ENCODE data around the gene MAPK8IP2.

MAPK8IP2 gene

GRCh38 chr22:50584106-50585096 is 16.2 kb upstream of the MAPK8IP2 start:
- Histone ChIP-seq H3K4me3 (ENCODE audit: low read length) (no peak overlapping the region), H3K9me3 (ENCODE audit: control insufficient read depth, low read length) (no peaks in the 10 kb centered on the region), H3K27me3 (replicated peaks; ENCODE audit: control insufficient read depth, insufficient read depth, low read length) (no peaks in the 10 kb centered on the region), H3K36me3 (ENCODE audit: control insufficient read depth, insufficient read depth, low read length, severe bottlenecking) (no peaks in the 10 kb centered on the region), H3K9ac (ENCODE audit: low read length) (peak overlapping the region; percentile 98), H3K4me1 (ENCODE audit: control insufficient read depth, insufficient read depth, low read length) (peaks cover 18% of the 10 kb centered on the region)
- DNase-seq (ENCODE audit: low read depth), result no peak

GRCh38 chr22:50585238-50585637 is 15.4 kb upstream of the MAPK8IP2 start:
- no peak overlapping the region for H3K9ac ChIP-seq (ENCODE audit: low read length)
- H3K9me3 ChIP-seq (ENCODE audit: control insufficient read depth, low read length), result no peaks in the 10 kb centered on the region
- H3K4me1 ChIP-seq (ENCODE audit: control insufficient read depth, insufficient read depth, low read length), result peaks cover 15% of the 10 kb centered on the region
- H3K36me3 ChIP-seq (ENCODE audit: control insufficient read depth, insufficient read depth, low read length, severe bottlenecking), result no peaks in the 10 kb centered on the region
- H3K27me3 ChIP-seq (replicated peaks; ENCODE audit: control insufficient read depth, insufficient read depth, low read length), result no peaks in the 10 kb centered on the region
- no peak for DNase-seq (ENCODE audit: low read depth)
- no peak overlapping the region for H3K4me3 ChIP-seq (ENCODE audit: low read length)

GRCh38 chr22:50585781-50586180 is 14.8 kb upstream of the MAPK8IP2 start:
- Histone ChIP-seq H3K9ac (ENCODE audit: low read length) (no peak overlapping the region), H3K4me1 (ENCODE audit: control insufficient read depth, insufficient read depth, low read length) (peaks cover 15% of the 10 kb centered on the region), H3K36me3 (ENCODE audit: control insufficient read depth, insufficient read depth, low read length, severe bottlenecking) (no peaks in the 10 kb centered on the region), H3K4me3 (ENCODE audit: low read length) (no peak overlapping the region), H3K9me3 (ENCODE audit: control insufficient read depth, low read length) (no peaks in the 10 kb centered on the region), H3K27me3 (replicated peaks; ENCODE audit: control insufficient read depth, insufficient read depth, low read length) (no peaks in the 10 kb centered on the region)
- DNase-seq (ENCODE audit: low read depth), result no peak

- H3K9me3 ChIP-seq (ENCODE audit: control insufficient read depth, low read length), result no peaks in the 10 kb centered on the region
- H3K4me1 ChIP-seq (ENCODE audit: control insufficient read depth, insufficient read depth, low read length), result peaks cover 13% of the 10 kb centered on the region
- no peak overlapping the region for H3K4me3 ChIP-seq (ENCODE audit: low read length)
- H3K27me3 ChIP-seq (replicated peaks; ENCODE audit: control insufficient read depth, insufficient read depth, low read length), result no peaks in the 10 kb centered on the region
- no peak overlapping the region for H3K9ac ChIP-seq (ENCODE audit: low read length)
- DNase-seq (ENCODE audit: low read depth), result no peak
- no peaks in the 10 kb centered on the region for H3K36me3 ChIP-seq (ENCODE audit: control insufficient read depth, insufficient read depth, low read length, severe bottlenecking)
Measured at GRCh38 chr22:50586416-50586815, 14.2 kb upstream of the MAPK8IP2 start.

- H3K4me3 ChIP-seq (ENCODE audit: low read length), result no peak overlapping the region
- H3K27me3 ChIP-seq (replicated peaks; ENCODE audit: control insufficient read depth, insufficient read depth, low read length), result no peaks in the 10 kb centered on the region
- DNase-seq (ENCODE audit: low read depth), result no peak
- no peaks in the 10 kb centered on the region for H3K9me3 ChIP-seq (ENCODE audit: control insufficient read depth, low read length)
- H3K4me1 ChIP-seq (ENCODE audit: control insufficient read depth, insufficient read depth, low read length), result peaks cover 6% of the 10 kb centered on the region
- no peaks in the 10 kb centered on the region for H3K36me3 ChIP-seq (ENCODE audit: control insufficient read depth, insufficient read depth, low read length, severe bottlenecking)
- H3K9ac ChIP-seq (ENCODE audit: low read length), result no peak overlapping the region
Measured at GRCh38 chr22:50587407-50587806, 13.2 kb upstream of the MAPK8IP2 start.

- Histone ChIP-seq H3K9me3 (ENCODE audit: control insufficient read depth, low read length) (no peaks in the 10 kb centered on the region), H3K27me3 (replicated peaks; ENCODE audit: control insufficient read depth, insufficient read depth, low read length) (peaks cover 7% of the 10 kb centered on the region), H3K4me3 (ENCODE audit: low read length) (no peak overlapping the region), H3K36me3 (ENCODE audit: control insufficient read depth, insufficient read depth, low read length, severe bottlenecking) (peaks cover 6% of the 10 kb centered on the region), H3K4me1 (ENCODE audit: control insufficient read depth, insufficient read depth, low read length) (no peaks in the 10 kb centered on the region), H3K9ac (ENCODE audit: low read length) (no peak overlapping the region)
- DNase-seq (ENCODE audit: low read depth), result no peak
Measured at GRCh38 chr22:50595189-50595588, 5.4 kb upstream of the MAPK8IP2 start.

- Histone ChIP-seq H3K4me1 (ENCODE audit: control insufficient read depth, insufficient read depth, low read length) (peaks cover 2% of the 10 kb centered on the region), H3K9me3 (ENCODE audit: control insufficient read depth, low read length) (no peaks in the 10 kb centered on the region), H3K36me3 (ENCODE audit: control insufficient read depth, insufficient read depth, low read length, severe bottlenecking) (peaks cover 6% of the 10 kb centered on the region), H3K27me3 (replicated peaks; ENCODE audit: control insufficient read depth, insufficient read depth, low read length) (peaks cover 13% of the 10 kb centered on the region), H3K4me3 (ENCODE audit: low read length) (no peak overlapping the region), H3K9ac (ENCODE audit: low read length) (no peak overlapping the region)
- no peak for DNase-seq (ENCODE audit: low read depth)
Measured at GRCh38 chr22:50597097-50597496, 3.5 kb upstream of the MAPK8IP2 start.

GRCh38 chr22:50599816-50600455 is 657 bp upstream of the MAPK8IP2 start:
- no peak overlapping the region for H3K4me3 ChIP-seq (ENCODE audit: low read length)
- peak; percentile 74 for DNase-seq (ENCODE audit: low read depth)
- H3K4me1 ChIP-seq (ENCODE audit: control insufficient read depth, insufficient read depth, low read length), result peaks cover 9% of the 10 kb centered on the region
- H3K36me3 ChIP-seq (ENCODE audit: control insufficient read depth, insufficient read depth, low read length, severe bottlenecking), result peaks cover 6% of the 10 kb centered on the region
- no peak overlapping the region for H3K9ac ChIP-seq (ENCODE audit: low read length)
- H3K27me3 ChIP-seq (replicated peaks; ENCODE audit: control insufficient read depth, insufficient read depth, low read length), result peaks cover 28% of the 10 kb centered on the region
- H3K9me3 ChIP-seq (ENCODE audit: control insufficient read depth, low read length), result no peaks in the 10 kb centered on the region

GRCh38 chr22:50600967-50601668 is 525 bp downstream of the MAPK8IP2 start:
- no peak for DNase-seq (ENCODE audit: low read depth)
- H3K27me3 ChIP-seq (replicated peaks; ENCODE audit: control insufficient read depth, insufficient read depth, low read length), result peaks cover 38% of the 10 kb centered on the region

GRCh38 chr22:50601669-50602337 is 1.2 kb downstream of the MAPK8IP2 start:
- Histone ChIP-seq H3K9me3 (ENCODE audit: control insufficient read depth, low read length) (no peaks in the 10 kb centered on the region), H3K4me1 (ENCODE audit: control insufficient read depth, insufficient read depth, low read length) (peaks cover 9% of the 10 kb centered on the region), H3K36me3 (ENCODE audit: control insufficient read depth, insufficient read depth, low read length, severe bottlenecking) (peaks cover 4% of the 10 kb centered on the region), H3K9ac (ENCODE audit: low read length) (no peak overlapping the region), H3K4me3 (ENCODE audit: low read length) (no peak overlapping the region), H3K27me3 (replicated peaks; ENCODE audit: control insufficient read depth, insufficient read depth, low read length) (peaks cover 42% of the 10 kb centered on the region)
- no peak for DNase-seq (ENCODE audit: low read depth)

More at GRCh38 chr22:50600967-50601668, 525 bp downstream of the MAPK8IP2 start:
- Histone ChIP-seq H3K4me3 (ENCODE audit: low read length) (no peak overlapping the region), H3K9ac (ENCODE audit: low read length) (no peak overlapping the region), H3K36me3 (ENCODE audit: control insufficient read depth, insufficient read depth, low read length, severe bottlenecking) (peaks cover 6% of the 10 kb centered on the region), H3K4me1 (ENCODE audit: control insufficient read depth, insufficient read depth, low read length) (peaks cover 9% of the 10 kb centered on the region), H3K9me3 (ENCODE audit: control insufficient read depth, low read length) (no peaks in the 10 kb centered on the region)
